Measurements from ENCODE around the gene AP1S1. TPM values are rescaled to one million over a fixed set of nuclear protein-coding genes. Genes with fewer than 3 reads are reported as not detected.
A peak's percentile ranks its signal among the peaks of the same experiment; 100 is the strongest.
"Not testable (repeated sequence)": the region's sequence is repeated elsewhere in the genome, so short reads cannot be mapped to it uniquely, and the experiment has no call there.

The AP1S1 gene
- total and polyA plus RNA-seq, 8 donors, result 2.7 to 71.2 (median 34.7) TPM; not detected in 1

- Histone ChIP-seq H3K4me1 (peaks cover 18 to 38% (median 25%) of the 10 kb centered on the region in 4 donors), H3K36me3 (peaks cover 0 to 12% (median 2%) of the 10 kb centered on the region in 4 donors), H3K4me3 (peak overlapping the region in 3 of 4 donors; percentile 1 to 37 (median 25)), H3K9me3 (no peaks in the 10 kb centered on the region), H3K27ac (peak overlapping the region in 1 of 5 donors; percentile 38), H3K27me3 (peaks cover 0 to 23% (median 0%) of the 10 kb centered on the region in 3 donors)
- TF ChIP-seq CTCF (IDR thresholded peaks at IDR 0.05), result no peak
- TF ChIP-seq POLR2A (IDR thresholded peaks at IDR 0.05), result no peak
- no peak for TF ChIP-seq POLR2AphosphoS5 (IDR thresholded peaks at IDR 0.05)
- no peak for TF ChIP-seq EP300 (IDR thresholded peaks at IDR 0.05)
- 74 to 87% (median 77%) methylated on average over 12 to 14 of the region's 14 CpGs for WGBS, 5 donors
- no peak for DNase-seq
- intact Hi-C loops (cut with DNase I; ENCODE audit: low total_unique reads), result no loop called here
Observed at GRCh38 chr7:101128040-101128834, 26.0 kb upstream of the AP1S1 start.

- TF ChIP-seq CTCF (IDR thresholded peaks at IDR 0.05) (no peak), EP300 (IDR thresholded peaks at IDR 0.05) (no peak), POLR2AphosphoS5 (IDR thresholded peaks at IDR 0.05) (no peak), POLR2A (IDR thresholded peaks at IDR 0.05) (no peak)
- H3K27me3 ChIP-seq, result peaks cover 0 to 23% (median 0%) of the 10 kb centered on the region in 3 donors
- no peak overlapping the region for H3K4me3 ChIP-seq
- no peak overlapping the region for H3K27ac ChIP-seq
- intact Hi-C loops (cut with DNase I; ENCODE audit: low total_unique reads), result no loop called here
- peaks cover 0 to 24% (median 2%) of the 10 kb centered on the region in 4 donors for H3K36me3 ChIP-seq
- 80 to 86% (median 83%) methylated on average over 3 of the region's 3 CpGs for WGBS, 5 donors
- H3K9me3 ChIP-seq, result no peaks in the 10 kb centered on the region
- peaks cover 18 to 31% (median 22%) of the 10 kb centered on the region in 4 donors for H3K4me1 ChIP-seq
- DNase-seq, result no peak
Observed at GRCh38 chr7:101129603-101130117, 24.6 kb upstream of the AP1S1 start.

GRCh38 chr7:101132626-101133600, 21.4 kb upstream of the AP1S1 start:
- peaks cover 0 to 15% (median 0%) of the 10 kb centered on the region in 3 donors for H3K27me3 ChIP-seq
- intact Hi-C loops (cut with DNase I; ENCODE audit: low total_unique reads); H3K4me1 ChIP-seq; H3K4me3 ChIP-seq; H3K9me3 ChIP-seq; H3K27ac ChIP-seq; DNase-seq: not testable (repeated sequence)
- WGBS, 5 donors, result 81 to 90% (median 85%) methylated on average over 18 of the region's 18 CpGs
- peaks cover 0 to 37% (median 2%) of the 10 kb centered on the region in 4 donors for H3K36me3 ChIP-seq

- TF ChIP-seq POLR2AphosphoS5 (IDR thresholded peaks at IDR 0.05), result no peak
- no peak for TF ChIP-seq CTCF (IDR thresholded peaks at IDR 0.05)
- TF ChIP-seq POLR2A (IDR thresholded peaks at IDR 0.05), result no peak
- no peak for TF ChIP-seq EP300 (IDR thresholded peaks at IDR 0.05)
- 62 to 75% (median 68%) methylated on average over 11 to 15 of the region's 15 CpGs for WGBS, 5 donors
- Histone ChIP-seq H3K4me3 (no peak overlapping the region), H3K27ac (no peak overlapping the region), H3K27me3 (peaks cover 0 to 15% (median 0%) of the 10 kb centered on the region in 3 donors), H3K36me3 (peaks cover 0 to 37% (median 2%) of the 10 kb centered on the region in 4 donors), H3K4me1 (peaks cover 0 to 16% (median 11%) of the 10 kb centered on the region in 4 donors), H3K9me3 (no peaks in the 10 kb centered on the region)
- no peak for DNase-seq
- intact Hi-C loops (cut with DNase I; ENCODE audit: low total_unique reads), result no loop called here
Observed at GRCh38 chr7:101133621-101134398, 20.5 kb upstream of the AP1S1 start.
